HCT116 (cell line): Measurements from ENCODE around the gene TMA16. TPM values are rescaled to one million over a fixed set of nuclear protein-coding genes. Genes with fewer than 3 reads are reported as not detected.

ENCODE experiments used
- ATAC-seq: fragments of 200-7000 bp; cut with Tn5 transposase; 2 replicates; pipeline ENCODE4 v1.9.1; 2020; ENCODE audit warnings: mild to moderate bottlenecking, moderate library complexity
- BruUV-seq: library from RNA; stranded (reverse); fragments of 400-500 nt; replicated peaks from 2 replicates; lab custom pipeline; 2021; lab: Mats Ljungman, UMichigan
- CTCF ChIA-PET: fragments of 300-600 bp; sonication (Branson Sonifier 250); formaldehyde crosslinking; loops from one replicate; lab custom pipeline; 2021; ENCODE audit warnings: antibody characterized with exemption; lab: Charles Lee
- POLR2A ChIA-PET: fragments of 300-600, 350-600 bp; sonication (Branson Sonifier 250); formaldehyde crosslinking; loops from one replicate; lab custom pipeline; 2021; ENCODE audit warnings: antibody characterized with exemption; lab: Charles Lee
- RAD21 ChIA-PET, 2 experiments: fragments of 300-600 bp; sonication (Branson Sonifier 250); formaldehyde crosslinking; loops; one replicate each; lab custom pipeline; 2023; ENCODE audit warnings: low total read pairs in 2 of 2; ENCODE audit not compliant: uncharacterized antibody in 2 of 2, unreplicated experiment in 2 of 2, low non-redundant PET in 1 of 2; lab: Charles Lee
- DNase-seq: peaks from one replicate; pipeline ENCODE4 v3.0.0-alpha.2; 2010; ENCODE audit warnings: low read depth, low spot score
- H2AFZ ChIP-seq: fragments of 200-600 bp; shearing (Covaris generic), sonication (generic); 2 replicates; pipeline ENCODE4 v1.6.1; 2017; ENCODE audit warnings: low read depth, mixed run types, mixed read lengths, antibody characterized with exemption, low read length; ENCODE audit not compliant: poor library complexity, severe bottlenecking
- H3K27ac ChIP-seq: 2 replicates; pipeline ENCODE4 v1.5.1; 2012; ENCODE audit warnings: low read depth, low read length
- H3K27me3 ChIP-seq: fragments of 200-600 bp; sonication (generic); 2 replicates; pipeline ENCODE4 v1.6.1; 2016; ENCODE audit warnings: mixed run types, low read length, mixed read lengths; ENCODE audit not compliant: insufficient read depth
- H3K36me3 ChIP-seq, 2 experiments: fragments of 200-500 bp in 1 of 2; fragments of 200-600 bp in 1 of 2; sonication (Bioruptor generic) in 1 of 2; sonication (generic) in 1 of 2; 2 replicates each; pipeline versions ENCODE4 v1.5.1 to v1.6.1; 2014 to 2016; ENCODE audit warnings: low read length in 2 of 2, inconsistent platforms in 1 of 2, mixed read lengths in 1 of 2, mixed run types in 1 of 2; ENCODE audit not compliant: insufficient read depth in 2 of 2, control insufficient read depth in 1 of 2
- H3K4me1 ChIP-seq, 2 experiments: fragments of 200-600 bp in 1 of 2; sonication (generic) in 1 of 2; 2 replicates each; pipeline versions ENCODE4 v1.5.1 to v1.6.1; 2012 to 2017; ENCODE audit warnings: low read length in 2 of 2, inconsistent platforms in 1 of 2, mild to moderate bottlenecking in 1 of 2, mixed read lengths in 1 of 2, mixed run types in 1 of 2, moderate library complexity in 1 of 2; ENCODE audit not compliant: insufficient read depth in 2 of 2, control insufficient read depth in 1 of 2
- H3K4me2 ChIP-seq: fragments of 200-600 bp; sonication (generic); 2 replicates; pipeline ENCODE4 v1.6.1; 2017; ENCODE audit warnings: mixed run types, low read length, mixed read lengths
- H3K4me3 ChIP-seq, 2 experiments: fragments of 200-600 bp in 1 of 2; sonication (generic) in 1 of 2; replicated peaks in 1 of 2; 2 replicates each; pipeline ENCODE4 v1.5.1; 2011 to 2016; ENCODE audit warnings: low read length in 2 of 2, control low read depth in 1 of 2, low read depth in 1 of 2, mild to moderate bottlenecking in 1 of 2, mixed read lengths in 1 of 2, mixed run types in 1 of 2
- H3K79me2 ChIP-seq: fragments of 200-600 bp; sonication (generic); 2 replicates; pipeline ENCODE4 v1.6.1; 2017; ENCODE audit warnings: mild to moderate bottlenecking, mixed run types, low read length, moderate library complexity, mixed read lengths; ENCODE audit not compliant: insufficient read depth
- H3K9ac ChIP-seq: fragments of 200-600 bp; sonication (generic); 2 replicates; pipeline ENCODE4 v1.6.1; 2016; ENCODE audit warnings: low read length, mixed read lengths
- H3K9me2 ChIP-seq: fragments of 200-600 bp; sonication (generic), shearing (Covaris generic); 2 replicates; pipeline ENCODE4 v1.6.1; 2017; ENCODE audit warnings: mixed run types, mild to moderate bottlenecking, moderate library complexity; ENCODE audit not compliant: insufficient read depth
- H3K9me3 ChIP-seq, 2 experiments: fragments of 200-500 bp in 1 of 2; fragments of 200-600 bp in 1 of 2; sonication (Bioruptor generic) in 1 of 2; sonication (generic) in 1 of 2; 2 replicates each; pipeline ENCODE4 v1.6.1; 2014 to 2017; ENCODE audit warnings: low read length in 2 of 2, mixed read lengths in 2 of 2, inconsistent platforms in 1 of 2, low read depth in 1 of 2, mild to moderate bottlenecking in 1 of 2, mixed run types in 1 of 2, moderate library complexity in 1 of 2; ENCODE audit not compliant: control insufficient read depth in 1 of 2, insufficient read depth in 1 of 2
- H4K20me1 ChIP-seq: fragments of 200-600 bp; sonication (generic), shearing (Covaris generic); 2 replicates; pipeline ENCODE4 v1.6.1; 2017; ENCODE audit warnings: mixed run types, mild to moderate bottlenecking, moderate library complexity; ENCODE audit not compliant: insufficient read depth
- ATF3 ChIP-seq: IDR thresholded peaks from 2 replicates; pipeline ENCODE4 v1.6.1; 2012
- CBX3 ChIP-seq: IDR thresholded peaks from 2 replicates; pipeline ENCODE4 v1.6.1; 2012; ENCODE audit warnings: low read depth
- CEBPB ChIP-seq: IDR thresholded peaks from 2 replicates; pipeline ENCODE4 v1.6.1; 2012; ENCODE audit warnings: low read depth
- CTCF ChIP-seq, 3 experiments: fragments of 200-600 bp in 1 of 3; sonication (generic) in 1 of 3; IDR thresholded peaks in 2 of 3; conservative IDR thresholded peaks in 1 of 3; 2 replicates each; pipeline ENCODE4 v1.5.1; 2012 to 2017; ENCODE audit warnings: low read depth in 2 of 3, low read length in 2 of 3, antibody characterized with exemption in 1 of 3, borderline replicate concordance in 1 of 3, control low read depth in 1 of 3, mild to moderate bottlenecking in 1 of 3, mixed read lengths in 1 of 3, mixed run types in 1 of 3, moderate library complexity in 1 of 3; ENCODE audit not compliant: insufficient read depth in 1 of 3
- EGR1 ChIP-seq: IDR thresholded peaks from 2 replicates; pipeline ENCODE4 v1.6.1; 2012; ENCODE audit warnings: low read depth
- ELF1 ChIP-seq: IDR thresholded peaks from 2 replicates; pipeline ENCODE4 v1.6.1; 2012; ENCODE audit warnings: low read depth, borderline replicate concordance
- EZH2 ChIP-seq: fragments of 200-600 bp; sonication (generic); IDR thresholded peaks from 2 replicates; pipeline ENCODE4 v1.6.1; 2017; ENCODE audit warnings: antibody characterized with exemption, mixed run types
- EZH2phosphoT487 ChIP-seq: fragments of 200-600 bp; IDR thresholded peaks from 2 replicates; pipeline ENCODE4 v1.6.1; 2018; ENCODE audit warnings: antibody characterized with exemption, borderline replicate concordance
- JUND ChIP-seq: IDR thresholded peaks from 2 replicates; pipeline ENCODE4 v1.6.1; 2012
- MAX ChIP-seq: IDR thresholded peaks from 2 replicates; pipeline ENCODE4 v1.6.1; 2012
- POLR2A ChIP-seq: IDR thresholded peaks from 2 replicates; pipeline ENCODE4 v1.7.0; 2011; ENCODE audit warnings: borderline replicate concordance; ENCODE audit not compliant: insufficient read depth, insufficient read length; ENCODE audit errors: extremely low read depth
- POLR2AphosphoS5 ChIP-seq: IDR thresholded peaks from 2 replicates; pipeline ENCODE4 v1.6.1; 2011; ENCODE audit warnings: mild to moderate bottlenecking, low read depth, low read length, moderate library complexity
- RAD21 ChIP-seq: IDR thresholded peaks from 2 replicates; pipeline ENCODE4 v1.6.1; 2012; ENCODE audit warnings: low read depth, mild to moderate bottlenecking
- REST ChIP-seq: IDR thresholded peaks from 2 replicates; pipeline ENCODE4 v1.6.1; 2012; ENCODE audit warnings: low read depth
- SP1 ChIP-seq: IDR thresholded peaks from 2 replicates; pipeline ENCODE4 v1.6.1; 2012; ENCODE audit warnings: low read depth
- SRF ChIP-seq: IDR thresholded peaks from 2 replicates; pipeline ENCODE4 v1.6.1; 2012; ENCODE audit warnings: low read depth
- ZBTB33 ChIP-seq: IDR thresholded peaks from 2 replicates; pipeline ENCODE4 v1.6.1; 2011; ENCODE audit warnings: mild to moderate bottlenecking, low read length, moderate library complexity; ENCODE audit not compliant: insufficient replicate concordance; ENCODE audit errors: extremely low read depth
- ZFX ChIP-seq: fragments of 450-650 bp; IDR thresholded peaks from 2 replicates; pipeline ENCODE4 v1.6.1; 2017
- ZNF274 ChIP-seq: fragments of 200-500 bp; sonication (Bioruptor generic); IDR thresholded peaks from 2 replicates; pipeline ENCODE4 v1.6.1; 2014; ENCODE audit warnings: mild to moderate bottlenecking, low read depth, low read length, inconsistent platforms
- intact Hi-C: fragments of 100-400 bp; cut with micrococcal nuclease; formaldehyde crosslinking; loops from 2 replicates; pipeline ENCODE4 v1.10.0; 2022
- total RNA-seq: library from RNA; stranded (reverse); gene quantifications from one replicate; pipeline ENCODE4 v1.2.1, GENCODE V29; 2021; ENCODE audit not compliant: unreplicated experiment

Gene TMA16
- total RNA-seq, 1 experiment from 2014 or later: 52.7 TPM

- no TSS peak for BruUV-seq
- H3K4me2 ChIP-seq: no peak overlapping the region
- no peaks in the 10 kb centered on the region for H3K9me2 ChIP-seq
- no peaks in the 10 kb centered on the region for H3K9me3 ChIP-seq
- H3K27ac ChIP-seq: no peak overlapping the region
- peaks cover 20 to 54% of the 10 kb centered on the region in 2 experiments for H3K36me3 ChIP-seq
- no peaks in the 10 kb centered on the region; the same call in 1 of the 2 replicates for H3K79me2 ChIP-seq
- POLR2A ChIA-PET: no interaction called here
- H3K4me3 ChIP-seq: no peak overlapping the region
- CTCF ChIA-PET: no interaction called here
- H3K9ac ChIP-seq: no peak overlapping the region
- no peak for DNase-seq
- intact Hi-C loops: no loop called here
- peaks cover 0 to 4% of the 10 kb centered on the region in 2 experiments; a peak in 1 of 4 replicates for H3K4me1 ChIP-seq
- RAD21 ChIA-PET: no interaction called here
- no peaks in the 10 kb centered on the region for H3K27me3 ChIP-seq
- H4K20me1 ChIP-seq: peaks cover 3% of the 10 kb centered on the region; the same call in 1 of the 2 replicates
- H2AFZ ChIP-seq: no peak overlapping the region
- TF ChIP-seq SRF (no peak), EZH2 (no peak), CEBPB (no peak), ZFX (no peak), RAD21 (no peak), POLR2A (no peak), ATF3 (no peak), SP1 (no peak), JUND (no peak), ELF1 (no peak), REST (no peak), EZH2phosphoT487 (no peak), CTCF (IDR thresholded peaks at IDR 0.05 in 2 of 3, conservative IDR thresholded peaks at IDR 0.05 in 1 of 3; ENCODE audit: borderline replicate concordance in 1 of 3, insufficient read depth in 1 of 3, low read depth in 2 of 3, low read length in 2 of 3) (no peak), ZNF274 (no peak), MAX (no peak), EGR1 (no peak), CBX3 (no peak), POLR2AphosphoS5 (no peak), ZBTB33 (no peak)
- ATAC-seq: no peak
Measured at GRCh38 chr4:163528653-163529052, 34.2 kb downstream of the TMA16 start.
